NCI-H128 (cell line): ENCODE data around the gene CRTAC1.

Experiments used
- DNase-seq: peaks from one replicate; lab custom pipeline; 2025; ENCODE audit not compliant: unreplicated experiment; lab: John Stamatoyannopoulos, UW

CRTAC1 gene

GRCh38 chr10:98030093-98030821 lies at the start of gene CRTAC1:
CRTAC1 (minus strand) TSS chr10:98030621; CDS start chr10:98030472, 149 bp downstream.
- peak; percentile 56 for DNase-seq

DNA sequence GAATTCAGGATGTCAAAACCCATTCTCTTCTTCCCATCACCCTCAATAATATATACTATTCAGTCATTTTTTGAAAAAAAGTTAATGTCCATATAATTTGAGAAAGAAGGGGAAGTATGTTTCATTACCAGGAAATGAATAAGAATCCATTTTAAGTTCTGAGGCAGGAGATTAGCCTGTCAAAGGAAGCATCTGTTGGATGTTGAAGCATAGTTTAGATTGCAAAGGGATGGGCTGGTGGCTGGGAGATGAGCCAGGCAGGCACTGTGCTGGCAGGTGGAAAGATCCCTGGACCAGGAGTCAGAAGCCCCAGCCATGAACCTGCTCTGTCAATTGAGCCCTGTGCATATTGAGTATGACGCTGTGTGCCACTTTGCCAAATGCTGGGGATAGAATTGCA lies 48.4 kb upstream of the CRTAC1 start:
- DNase-seq, result no peak

GRCh38 chr10:98077223-98077622 lies 46.8 kb upstream of the CRTAC1 start:
- DNase-seq, result no peak

GRCh38 chr10:98076086-98076485 lies 45.7 kb upstream of the CRTAC1 start:
- DNase-seq, result no peak

- no peak for DNase-seq
These were observed 44.0 kb upstream of the CRTAC1 start for GRCh38 chr10:98074315-98074911.

DNA sequence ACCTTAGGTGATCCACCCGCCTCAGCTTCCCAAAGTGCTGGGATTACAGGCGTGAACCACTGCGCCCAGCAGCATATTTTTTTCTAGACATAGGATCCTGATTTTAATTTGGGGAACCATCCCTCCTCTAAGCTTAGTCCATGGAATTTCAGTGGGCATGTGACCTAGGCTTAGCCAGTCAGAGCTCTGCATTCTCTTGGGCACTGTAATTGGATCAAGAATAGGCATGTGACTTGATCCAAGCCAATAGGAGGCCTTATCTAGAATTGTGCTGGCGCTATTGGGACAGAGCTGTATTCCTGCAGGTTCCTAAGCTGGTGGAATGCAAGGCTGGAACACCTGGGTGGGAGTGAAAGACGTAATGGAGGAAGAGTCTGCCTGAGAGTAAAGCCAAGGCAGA lies 36.7 kb upstream of the CRTAC1 start:
- no peak for DNase-seq

DNA sequence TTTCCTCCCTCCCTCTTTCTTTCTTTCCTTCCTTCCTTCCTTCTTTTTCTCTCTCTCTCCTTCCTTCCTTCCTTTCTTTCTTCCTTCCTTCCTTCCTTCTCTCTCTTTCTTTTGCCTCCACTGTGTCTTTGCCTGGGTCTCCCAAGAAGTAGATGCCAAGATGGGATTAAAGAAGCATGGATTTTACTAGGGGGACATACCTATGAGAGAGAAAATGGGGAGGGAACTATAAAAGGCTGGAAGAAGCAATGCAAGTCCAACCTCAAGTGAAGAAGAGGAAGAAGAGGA lies 33.3 kb upstream of the CRTAC1 start:
- no peak for DNase-seq

- no peak for DNase-seq
These were observed 32.0 kb upstream of the CRTAC1 start for GRCh38 chr10:98062424-98062823.

- DNase-seq, result no peak
These were observed 29.7 kb upstream of the CRTAC1 start for GRCh38 chr10:98060079-98060478.

DNA sequence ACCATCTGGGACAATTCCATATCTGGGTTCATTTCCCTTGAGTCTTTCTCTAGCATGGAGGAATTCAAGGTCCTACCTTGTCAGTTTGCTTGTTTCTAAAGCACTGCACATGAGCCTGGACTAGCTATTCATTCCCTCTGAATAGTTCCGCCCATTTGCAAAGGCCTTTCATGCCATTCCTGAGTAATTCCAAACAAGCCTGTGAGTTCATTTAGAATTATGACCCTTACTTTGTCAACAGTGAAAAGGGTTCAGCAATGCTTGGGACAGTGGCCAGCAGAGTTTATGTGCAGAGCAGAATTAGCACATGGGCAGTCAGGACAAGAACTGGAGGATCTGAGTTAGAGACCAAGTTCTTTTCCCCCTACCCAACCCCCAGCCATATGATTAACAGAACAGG lies 27.9 kb upstream of the CRTAC1 start:
- DNase-seq, result no peak

DNA sequence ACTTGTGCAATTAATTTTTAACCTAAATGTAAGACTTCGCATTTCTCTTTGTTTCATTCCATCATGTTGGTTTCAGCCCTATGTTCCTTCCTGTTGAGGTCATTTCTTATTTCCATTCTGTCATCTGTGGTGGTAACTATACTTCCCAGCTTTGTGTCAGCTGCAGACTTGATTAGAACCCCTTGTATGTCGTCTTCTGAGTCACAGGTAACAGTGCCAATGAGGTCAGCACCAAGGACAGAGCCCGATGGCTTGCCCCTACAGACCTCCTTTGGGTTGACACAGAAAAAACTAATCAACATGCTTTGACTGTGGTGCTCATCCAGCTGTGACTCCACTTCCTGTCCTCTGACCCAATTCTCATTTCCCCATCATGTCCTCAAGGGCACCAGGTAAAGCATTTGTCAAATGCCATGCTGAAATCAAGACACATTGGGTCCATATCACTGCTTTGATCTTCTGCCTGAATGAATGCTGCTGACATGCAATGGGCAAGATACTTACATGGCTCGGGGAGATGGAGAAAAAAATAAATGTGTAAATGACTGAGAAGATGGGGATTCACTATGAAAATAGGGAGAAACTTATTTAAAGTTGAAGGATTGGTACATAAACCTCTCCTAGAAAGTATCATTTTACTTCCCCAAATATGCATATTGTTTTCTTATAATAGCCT lies 25.6 kb upstream of the CRTAC1 start:
- DNase-seq, result no peak

- DNase-seq, result no peak
These were observed 16.8 kb upstream of the CRTAC1 start for GRCh38 chr10:98047009-98047741.

- peak; percentile 7 for DNase-seq
These were observed 15.5 kb upstream of the CRTAC1 start for GRCh38 chr10:98045785-98046389.

DNA sequence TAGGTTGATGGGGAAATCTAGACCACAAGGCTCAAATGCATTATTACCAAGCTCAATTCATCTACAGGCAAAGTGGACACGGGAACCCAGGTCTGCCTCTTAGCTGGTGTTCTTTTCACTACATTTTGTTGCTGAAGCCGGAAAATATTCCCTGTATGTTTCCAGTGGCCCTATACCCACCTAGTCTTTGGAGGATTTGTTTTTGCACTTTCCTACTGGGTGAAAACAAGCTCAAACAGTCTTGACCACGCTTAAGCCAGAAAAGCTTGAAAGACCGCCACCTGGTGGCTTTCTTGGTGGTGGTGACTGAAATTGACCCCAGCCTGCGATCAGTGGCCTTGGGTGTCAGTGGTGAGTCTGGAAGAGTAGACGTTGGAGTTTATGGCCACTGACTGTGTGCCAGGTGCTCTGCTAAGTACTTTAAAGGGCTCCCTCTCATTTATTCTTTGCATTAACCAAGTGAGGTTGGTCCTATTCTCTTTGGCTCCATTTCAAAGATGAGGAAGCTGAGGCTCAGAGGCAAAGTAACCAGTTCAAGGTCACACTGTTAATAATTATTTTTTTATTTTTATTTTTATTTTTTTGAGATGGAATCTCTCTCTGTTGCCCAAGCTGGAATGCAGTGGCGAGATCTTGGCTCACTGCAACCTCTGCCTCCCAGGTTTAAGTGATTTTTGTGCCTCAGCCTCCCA lies 11.1 kb upstream of the CRTAC1 start:
- DNase-seq, result no peak

DNA sequence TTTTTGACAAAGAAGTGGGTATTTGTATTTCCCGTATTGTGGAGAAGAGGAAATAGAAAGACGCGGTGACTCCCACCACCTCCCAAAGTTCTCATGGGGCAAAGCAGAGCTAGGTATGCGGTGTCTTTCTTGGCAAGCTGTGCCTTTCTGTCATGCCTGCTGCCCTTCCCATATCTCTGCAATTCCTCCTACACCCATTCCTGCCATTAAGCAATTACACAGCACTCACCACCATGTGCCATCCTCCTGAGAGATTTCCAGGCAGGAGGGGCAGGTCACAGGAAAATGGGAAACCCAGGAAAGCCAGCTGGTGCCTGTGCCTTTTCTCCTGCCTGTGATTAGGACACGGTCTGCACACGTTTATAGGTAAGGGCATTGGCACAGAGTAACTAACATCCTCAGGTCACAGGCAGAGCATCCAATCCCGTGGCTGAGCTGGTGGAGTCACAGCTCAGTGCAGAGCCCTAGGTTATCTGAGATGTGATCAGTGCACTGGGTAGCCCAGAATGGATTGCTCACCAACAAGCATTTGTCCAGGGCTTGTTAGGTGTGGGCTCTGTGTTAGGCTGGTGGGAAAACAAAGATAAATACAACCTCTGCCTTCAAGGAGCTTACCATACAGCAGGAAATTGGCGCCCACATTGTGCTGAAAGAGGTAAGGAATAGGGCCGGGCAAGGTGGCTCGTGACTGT lies 9.4 kb upstream of the CRTAC1 start:
- DNase-seq, result no peak

- DNase-seq, result no peak
These were observed 7.9 kb upstream of the CRTAC1 start for GRCh38 chr10:98038288-98038687.

- DNase-seq, result no peak
These were observed 5.2 kb upstream of the CRTAC1 start for GRCh38 chr10:98035599-98035998.

DNA sequence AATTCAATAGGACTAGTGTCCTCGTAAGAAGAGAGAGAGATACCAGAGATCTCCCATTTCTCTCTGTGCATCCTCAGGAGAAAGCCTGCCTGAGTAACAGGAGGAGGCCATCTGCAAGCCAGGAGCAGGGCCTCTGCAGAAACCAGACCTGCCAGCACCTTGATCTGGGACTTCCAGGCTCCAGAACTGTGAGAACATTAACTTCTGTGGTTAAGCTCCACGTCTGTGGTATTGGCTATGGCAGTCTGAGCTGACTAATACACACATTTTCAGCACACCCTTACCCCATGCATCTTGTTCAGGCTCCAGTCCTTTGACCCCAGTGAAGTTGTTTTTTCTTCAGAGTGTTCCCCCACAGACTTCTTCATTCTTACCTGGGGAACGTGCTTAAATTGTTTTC lies 3.1 kb upstream of the CRTAC1 start:
- no peak for DNase-seq

GRCh38 chr10:98031440-98031839 lies 1.0 kb upstream of the CRTAC1 start:
- no peak for DNase-seq

DNA sequence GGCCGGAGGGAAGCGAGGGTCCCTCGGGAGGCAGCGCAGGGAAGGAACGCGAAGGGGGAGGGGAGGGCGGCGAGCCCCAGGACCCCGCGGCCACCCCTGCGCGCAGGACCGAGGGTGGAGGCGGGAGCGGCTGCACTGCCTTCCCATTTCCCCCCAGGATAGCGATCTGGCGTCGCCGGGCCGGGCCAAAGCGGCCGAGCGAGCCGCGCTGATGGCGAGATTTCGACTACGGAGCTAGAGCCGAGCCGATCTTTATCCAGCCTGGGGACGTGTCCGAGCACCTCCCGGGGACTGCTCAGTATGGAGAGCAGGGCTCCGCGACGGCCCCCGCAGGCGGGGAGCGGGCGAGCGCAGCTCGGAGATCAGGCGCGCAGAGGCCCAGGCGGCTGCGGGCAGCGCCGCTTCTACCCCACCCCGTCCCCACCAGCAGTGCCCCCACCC lies 590 bp upstream of the CRTAC1 start:
- DNase-seq, result no peak
